Neural progenitor cell (in vitro differentiated cells): ENCODE measurements around the gene RUFY4.

Experiments used
- CTCF ChIP-seq: fragments of 200-600 bp; sonication (generic); IDR thresholded peaks from 2 replicates; pipeline ENCODE4 v1.5.1; 2017; ENCODE audit warnings: antibody characterized with exemption, mild to moderate bottlenecking
- EZH2 ChIP-seq: fragments of 200-600 bp; sonication (generic); IDR thresholded peaks from 2 replicates; pipeline ENCODE4 v1.6.1; 2017; ENCODE audit warnings: antibody characterized with exemption, mild to moderate bottlenecking, moderate library complexity
- EZH2phosphoT487 ChIP-seq: fragments of 200-600 bp; sonication (generic); IDR thresholded peaks from 2 replicates; pipeline ENCODE4 v1.6.1; 2017; ENCODE audit warnings: antibody characterized with exemption

- no peak for TF ChIP-seq CTCF
- TF ChIP-seq EZH2phosphoT487 = no peak
- TF ChIP-seq EZH2 = no peak
Observed at GRCh38 chr2:218091746-218092145, 22.7 kb downstream of the RUFY4 start.
